ENCODE measurements around the gene ALG8. TPM values are rescaled to one million over a fixed set of nuclear protein-coding genes. Genes with fewer than 3 reads are reported as not detected.

Gene ALG8
- total and polyA plus RNA-seq, 2 of the 8 experiments (the other 6 are each of a cell fraction or from before 2014, with no cell fraction given), result 66.7 to 84.3 TPM

GRCh38 chr11:78079232-78080083, 60.0 kb downstream of the ALG8 start, which contains the start of gene NDUFC2 (continued):
- no peak for TF ChIP-seq NANOG (IDR thresholded peaks at IDR 0.05; ENCODE audit: insufficient read depth, low read depth, low read length, poor library complexity, severe bottlenecking)
- TF ChIP-seq RXRA (IDR thresholded peaks at IDR 0.05; ENCODE audit: insufficient read depth, low read depth, low read length), result no peak
